HepG2 (cell line): ENCODE measurements around the gene IFIT1. TPM values are rescaled to one million over a fixed set of nuclear protein-coding genes. Genes with fewer than 3 reads are reported as not detected.
A peak's percentile ranks its signal among the peaks of the same experiment; 100 is the strongest.

ENCODE experiments used
- ATF1 ChIP-seq: IDR thresholded peaks from 2 replicates; pipeline ENCODE4 v1.6.1; 2016; ENCODE audit warnings: mild to moderate bottlenecking, control low read depth
- ATM ChIP-seq: fragments of 450-650 bp; IDR thresholded peaks from 2 replicates; pipeline ENCODE4 v1.7.1; 2017; ENCODE audit warnings: mild to moderate bottlenecking, borderline replicate concordance
- DPF2 ChIP-seq: sonication (generic); formaldehyde crosslinking; IDR thresholded peaks from 2 replicates; pipeline ENCODE4 v1.4.0; 2020; ENCODE audit warnings: mild to moderate bottlenecking, low read depth, missing genetic modification reagents, borderline replicate concordance
- ELF1 ChIP-seq: sonication (generic); formaldehyde crosslinking; IDR thresholded peaks from 2 replicates; pipeline ENCODE4 v1.4.0; 2020; ENCODE audit warnings: missing genetic modification reagents
- MEIS2 ChIP-seq: sonication (generic); formaldehyde crosslinking; IDR thresholded peaks from 2 replicates; pipeline ENCODE4 v1.9.0; 2021; ENCODE audit warnings: mild to moderate bottlenecking, missing genetic modification reagents
- MLX ChIP-seq: IDR thresholded peaks from 2 replicates; pipeline ENCODE4 v1.6.1; 2016
- NFE2L2 ChIP-seq: fragments of 150-350 bp; IDR thresholded peaks from 2 replicates; pipeline ENCODE4 v1.6.1; 2014; ENCODE audit warnings: low read length
- NFIC ChIP-seq: IDR thresholded peaks from 2 replicates; pipeline ENCODE4 v1.6.1; 2012; ENCODE audit warnings: mild to moderate bottlenecking, low read length, inconsistent platforms
- PITX1 ChIP-seq: sonication (generic); formaldehyde crosslinking; IDR thresholded peaks from 2 replicates; pipeline ENCODE4 v1.5.1; 2020; ENCODE audit warnings: mild to moderate bottlenecking, missing genetic modification reagents
- PLRG1 ChIP-seq: fragments of 450-650 bp; conservative IDR thresholded peaks from 2 replicates; pipeline ENCODE4 v1.6.1; 2016
- RNF219 ChIP-seq: sonication (generic); formaldehyde crosslinking; IDR thresholded peaks from 2 replicates; pipeline ENCODE4 v1.5.0; 2020; ENCODE audit warnings: mild to moderate bottlenecking, missing genetic modification reagents
- SMARCE1 ChIP-seq: fragments of 450-650 bp; IDR thresholded peaks from 2 replicates; pipeline ENCODE4 v1.6.1; 2017; ENCODE audit warnings: borderline replicate concordance
- SMYD3 ChIP-seq: sonication (generic); formaldehyde crosslinking; IDR thresholded peaks from 2 replicates; pipeline ENCODE4 v1.8.1; 2023; ENCODE audit warnings: mild to moderate bottlenecking, missing genetic modification reagents
- SNAPC5 ChIP-seq: sonication (generic); formaldehyde crosslinking; IDR thresholded peaks from 2 replicates; pipeline ENCODE4 v1.8.1; 2023; ENCODE audit warnings: mild to moderate bottlenecking, missing genetic modification reagents, borderline replicate concordance
- SRSF4 ChIP-seq: fragments of 200-400 bp; formaldehyde crosslinking; IDR thresholded peaks from one replicate; pipeline ENCODE4 v1.6.1; 2018; ENCODE audit warnings: mild to moderate bottlenecking, low read depth, low read length, moderate library complexity; ENCODE audit not compliant: poor library complexity, severe bottlenecking
- THYN1 ChIP-seq: sonication (generic); formaldehyde crosslinking; IDR thresholded peaks from 2 replicates; pipeline ENCODE4 v1.8.1; 2023; ENCODE audit warnings: low read depth, mild to moderate bottlenecking, moderate library complexity, missing genetic modification reagents, borderline replicate concordance
- ZFY ChIP-seq: sonication (generic); formaldehyde crosslinking; IDR thresholded peaks from 2 replicates; pipeline ENCODE4 v1.4.0; 2020; ENCODE audit warnings: missing genetic modification reagents
- ZKSCAN5 ChIP-seq: sonication (generic); formaldehyde crosslinking; IDR thresholded peaks from 2 replicates; pipeline ENCODE4 v1.5.1; 2020; ENCODE audit warnings: mild to moderate bottlenecking, missing genetic modification reagents
- ZNF205 ChIP-seq: IDR thresholded peaks from 2 replicates; pipeline ENCODE4 v1.6.1; 2018; ENCODE audit warnings: missing biosample characterization, missing genetic modification reagents
- ZNF335 ChIP-seq: sonication (generic); formaldehyde crosslinking; IDR thresholded peaks from 2 replicates; pipeline ENCODE4 v1.4.0; 2020; ENCODE audit warnings: missing genetic modification reagents
- ZNF34 ChIP-seq: sonication (generic); formaldehyde crosslinking; IDR thresholded peaks from 2 replicates; pipeline ENCODE4 v1.4.0; 2020; ENCODE audit warnings: mild to moderate bottlenecking, missing genetic modification reagents, borderline replicate concordance
- ZNF430 ChIP-seq: sonication (generic); formaldehyde crosslinking; IDR thresholded peaks from 2 replicates; pipeline ENCODE4 v1.9.0; 2021; ENCODE audit warnings: mild to moderate bottlenecking, missing genetic modification reagents
- ZNF510 ChIP-seq: sonication (generic); formaldehyde crosslinking; IDR thresholded peaks from 2 replicates; pipeline ENCODE4 v1.4.0; 2020; ENCODE audit warnings: low read depth, mild to moderate bottlenecking, missing genetic modification reagents
- ZNF558 ChIP-seq: sonication (generic); formaldehyde crosslinking; IDR thresholded peaks from 2 replicates; pipeline ENCODE4 v1.9.0; 2022; ENCODE audit warnings: mild to moderate bottlenecking, missing genetic modification reagents, borderline replicate concordance
- ZNF564 ChIP-seq: sonication (generic); formaldehyde crosslinking; IDR thresholded peaks from 2 replicates; pipeline ENCODE4 v1.8.1; 2023; ENCODE audit warnings: mild to moderate bottlenecking, missing genetic modification reagents
- ZNF614 ChIP-seq: IDR thresholded peaks from 2 replicates; pipeline ENCODE4 v1.6.1; 2018; ENCODE audit warnings: missing biosample characterization, missing genetic modification reagents, inconsistent platforms, borderline replicate concordance
- ZNF746 ChIP-seq: sonication (generic); formaldehyde crosslinking; IDR thresholded peaks from 2 replicates; pipeline ENCODE4 v1.8.0; 2022; ENCODE audit warnings: mild to moderate bottlenecking, missing genetic modification reagents
- ZSCAN29 ChIP-seq: sonication (generic); formaldehyde crosslinking; conservative IDR thresholded peaks from 2 replicates; pipeline ENCODE4 v1.4.0; 2020; ENCODE audit warnings: mild to moderate bottlenecking, missing genetic modification reagents
- polyA plus RNA-seq, 8 experiments: library from polyadenylated mRNA; depleted of rRNA in 3 of 8; stranded (reverse) in 7 of 8; unstranded in 1 of 8; fragments of >200 nt; fragmentation: Illumina TruSeq in 4 of 8; extraction: Trizol in 4 of 8; gene quantifications; 2 replicates each; pipeline versions ENCODE4 v1.2.1 to v1.2.3, GENCODE V29; 2011 to 2016; ENCODE audit warnings: low read depth in 4 of 8, missing spikeins in 1 of 8, mixed read lengths in 1 of 8; ENCODE audit not compliant: insufficient read depth in 1 of 8
- total RNA-seq, 5 experiments: library from RNA; depleted of rRNA; stranded (reverse); fragments of >200 nt; fragmentation: Illumina TruSeq; extraction: Trizol; gene quantifications; 2 replicates each; pipeline ENCODE4 v1.2.3, GENCODE V29; 2016; ENCODE audit warnings: low read depth in 1 of 5

The IFIT1 gene
- total and polyA plus RNA-seq, 2 of the 13 experiments (the other 11 are each of a cell fraction or from before 2014, with no cell fraction given), result 1.5 to 5.5 TPM

GRCh38 chr10:89414879-89415821 is 22.7 kb downstream of the IFIT1 start (continued):
- TF ChIP-seq PITX1 (CRISPR knock-in tag) (no peak; the same call in 1 of the 2 replicates), ZNF564 (CRISPR knock-in tag) (0 out of 2 replicates have a peak, but pooled peaks have one; percentile 20), ZNF558 (CRISPR knock-in tag) (no peak), NFE2L2 (no peak), ELF1 (CRISPR knock-in tag) (peak; percentile 48; the same call in 1 of the 2 replicates), ZNF205 (CRISPR knock-in tag) (no peak), THYN1 (no peak), ZNF430 (CRISPR knock-in tag) (peak; percentile 70), ZNF746 (CRISPR knock-in tag) (no peak), ZNF614 (CRISPR knock-in tag) (no peak), MEIS2 (CRISPR knock-in tag) (peak; percentile 57; the same call in 1 of the 2 replicates), RNF219 (CRISPR knock-in tag) (no peak), ZFY (CRISPR knock-in tag) (peak; percentile 90), DPF2 (CRISPR knock-in tag) (no peak), MLX (CRISPR knock-in tag) (no peak), SNAPC5 (CRISPR knock-in tag) (no peak), ATF1 (CRISPR knock-in tag) (no peak), ZSCAN29 (no peak), ZNF34 (CRISPR knock-in tag) (0 out of 2 replicates have a peak, but pooled peaks have one; percentile 28), ZNF335 (CRISPR knock-in tag) (no peak), SMARCE1 (no peak), SMYD3 (CRISPR knock-in tag) (0 out of 2 replicates have a peak, but pooled peaks have one; percentile 26), SRSF4 (no peak), PLRG1 (no peak), ATM (no peak), ZNF510 (CRISPR knock-in tag) (no peak), ZKSCAN5 (no peak), NFIC (no peak)
